ENCODE results near the gene TSEN15.

DNA sequence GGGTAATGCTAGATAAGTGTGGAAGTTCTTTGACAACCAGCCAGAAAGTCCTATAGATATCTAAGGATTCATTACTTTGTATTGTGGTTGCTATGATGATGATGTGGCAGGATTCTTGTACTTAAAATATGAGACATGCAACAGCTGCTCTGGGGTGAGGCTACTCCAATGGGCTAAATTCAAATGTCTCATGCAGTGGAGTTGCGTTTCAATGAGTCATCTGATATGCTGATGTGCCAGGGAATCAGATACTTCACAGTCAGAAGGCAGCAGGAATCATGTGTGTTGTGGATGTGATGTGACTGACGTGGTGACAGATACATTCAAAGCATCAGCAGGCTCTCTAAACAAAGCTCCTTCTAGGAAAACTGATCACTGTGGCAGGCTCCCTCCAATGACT lies 66.5 kb downstream of the TSEN15 start:
- TF ChIP-seq OSR1 (CRISPR knock-in tag; IDR thresholded peaks at IDR 0.05) (no peak), RARB (CRISPR knock-in tag; IDR thresholded peaks at IDR 0.05) (no peak), TOX (CRISPR knock-in tag; IDR thresholded peaks at IDR 0.05; ENCODE audit: borderline replicate concordance) (no peak), PPARA (CRISPR knock-in tag; IDR thresholded peaks at IDR 0.05; ENCODE audit: borderline replicate concordance) (no peak)
- TF ChIP-seq, protein P1, sequence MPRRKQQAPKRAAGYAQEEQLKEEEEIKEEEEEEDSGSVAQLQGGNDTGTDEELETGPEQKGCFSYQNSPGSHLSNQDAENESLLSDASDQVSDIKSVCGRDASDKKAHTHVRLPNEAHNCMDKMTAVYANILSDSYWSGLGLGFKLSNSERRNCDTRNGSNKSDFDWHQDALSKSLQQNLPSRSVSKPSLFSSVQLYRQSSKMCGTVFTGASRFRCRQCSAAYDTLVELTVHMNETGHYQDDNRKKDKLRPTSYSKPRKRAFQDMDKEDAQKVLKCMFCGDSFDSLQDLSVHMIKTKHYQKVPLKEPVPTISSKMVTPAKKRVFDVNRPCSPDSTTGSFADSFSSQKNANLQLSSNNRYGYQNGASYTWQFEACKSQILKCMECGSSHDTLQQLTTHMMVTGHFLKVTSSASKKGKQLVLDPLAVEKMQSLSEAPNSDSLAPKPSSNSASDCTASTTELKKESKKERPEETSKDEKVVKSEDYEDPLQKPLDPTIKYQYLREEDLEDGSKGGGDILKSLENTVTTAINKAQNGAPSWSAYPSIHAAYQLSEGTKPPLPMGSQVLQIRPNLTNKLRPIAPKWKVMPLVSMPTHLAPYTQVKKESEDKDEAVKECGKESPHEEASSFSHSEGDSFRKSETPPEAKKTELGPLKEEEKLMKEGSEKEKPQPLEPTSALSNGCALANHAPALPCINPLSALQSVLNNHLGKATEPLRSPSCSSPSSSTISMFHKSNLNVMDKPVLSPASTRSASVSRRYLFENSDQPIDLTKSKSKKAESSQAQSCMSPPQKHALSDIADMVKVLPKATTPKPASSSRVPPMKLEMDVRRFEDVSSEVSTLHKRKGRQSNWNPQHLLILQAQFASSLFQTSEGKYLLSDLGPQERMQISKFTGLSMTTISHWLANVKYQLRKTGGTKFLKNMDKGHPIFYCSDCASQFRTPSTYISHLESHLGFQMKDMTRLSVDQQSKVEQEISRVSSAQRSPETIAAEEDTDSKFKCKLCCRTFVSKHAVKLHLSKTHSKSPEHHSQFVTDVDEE (CRISPR knock-in tag; IDR thresholded peaks at IDR 0.05), result no peak
- TF ChIP-seq, protein P2, sequence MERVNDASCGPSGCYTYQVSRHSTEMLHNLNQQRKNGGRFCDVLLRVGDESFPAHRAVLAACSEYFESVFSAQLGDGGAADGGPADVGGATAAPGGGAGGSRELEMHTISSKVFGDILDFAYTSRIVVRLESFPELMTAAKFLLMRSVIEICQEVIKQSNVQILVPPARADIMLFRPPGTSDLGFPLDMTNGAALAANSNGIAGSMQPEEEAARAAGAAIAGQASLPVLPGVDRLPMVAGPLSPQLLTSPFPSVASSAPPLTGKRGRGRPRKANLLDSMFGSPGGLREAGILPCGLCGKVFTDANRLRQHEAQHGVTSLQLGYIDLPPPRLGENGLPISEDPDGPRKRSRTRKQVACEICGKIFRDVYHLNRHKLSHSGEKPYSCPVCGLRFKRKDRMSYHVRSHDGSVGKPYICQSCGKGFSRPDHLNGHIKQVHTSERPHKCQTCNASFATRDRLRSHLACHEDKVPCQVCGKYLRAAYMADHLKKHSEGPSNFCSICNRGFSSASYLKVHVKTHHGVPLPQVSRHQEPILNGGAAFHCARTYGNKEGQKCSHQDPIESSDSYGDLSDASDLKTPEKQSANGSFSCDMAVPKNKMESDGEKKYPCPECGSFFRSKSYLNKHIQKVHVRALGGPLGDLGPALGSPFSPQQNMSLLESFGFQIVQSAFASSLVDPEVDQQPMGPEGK (CRISPR knock-in tag; IDR thresholded peaks at IDR 0.05; ENCODE audit: borderline replicate concordance), result no peak
- TF ChIP-seq, protein P3, sequence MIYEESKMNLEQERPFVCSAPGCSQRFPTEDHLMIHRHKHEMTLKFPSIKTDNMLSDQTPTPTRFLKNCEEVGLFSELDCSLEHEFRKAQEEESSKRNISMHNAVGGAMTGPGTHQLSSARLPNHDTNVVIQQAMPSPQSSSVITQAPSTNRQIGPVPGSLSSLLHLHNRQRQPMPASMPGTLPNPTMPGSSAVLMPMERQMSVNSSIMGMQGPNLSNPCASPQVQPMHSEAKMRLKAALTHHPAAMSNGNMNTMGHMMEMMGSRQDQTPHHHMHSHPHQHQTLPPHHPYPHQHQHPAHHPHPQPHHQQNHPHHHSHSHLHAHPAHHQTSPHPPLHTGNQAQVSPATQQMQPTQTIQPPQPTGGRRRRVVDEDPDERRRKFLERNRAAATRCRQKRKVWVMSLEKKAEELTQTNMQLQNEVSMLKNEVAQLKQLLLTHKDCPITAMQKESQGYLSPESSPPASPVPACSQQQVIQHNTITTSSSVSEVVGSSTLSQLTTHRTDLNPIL (CRISPR knock-in tag; IDR thresholded peaks at IDR 0.05; ENCODE audit: low read depth), result no peak

All from SK-N-SH treated with all-trans-retinoic acid at 6 μM for 48 hours (cell line).